GM18868 (cell line): ENCODE measurements around the gene OPN4.
"Not testable (repeated sequence)": the region's sequence is repeated elsewhere in the genome, so short reads cannot be mapped to it uniquely, and the experiment has no call there.

Source experiments
- ATAC-seq: cut with Tn5 transposase; IDR thresholded peaks from one replicate; pipeline ENCODE4 v1.9.1; 2021; ENCODE audit warnings: mild to moderate bottlenecking, moderate library complexity; ENCODE audit not compliant: unreplicated experiment

OPN4 gene, protein sequence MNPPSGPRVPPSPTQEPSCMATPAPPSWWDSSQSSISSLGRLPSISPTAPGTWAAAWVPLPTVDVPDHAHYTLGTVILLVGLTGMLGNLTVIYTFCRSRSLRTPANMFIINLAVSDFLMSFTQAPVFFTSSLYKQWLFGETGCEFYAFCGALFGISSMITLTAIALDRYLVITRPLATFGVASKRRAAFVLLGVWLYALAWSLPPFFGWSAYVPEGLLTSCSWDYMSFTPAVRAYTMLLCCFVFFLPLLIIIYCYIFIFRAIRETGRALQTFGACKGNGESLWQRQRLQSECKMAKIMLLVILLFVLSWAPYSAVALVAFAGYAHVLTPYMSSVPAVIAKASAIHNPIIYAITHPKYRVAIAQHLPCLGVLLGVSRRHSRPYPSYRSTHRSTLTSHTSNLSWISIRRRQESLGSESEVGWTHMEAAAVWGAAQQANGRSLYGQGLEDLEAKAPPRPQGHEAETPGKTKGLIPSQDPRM

GRCh38 chr10:86654411-86655172 is at the start of gene OPN4:
OPN4 (plus strand) TSS chr10:86654547; CDS start chr10:86654784, 237 bp downstream.
- ATAC-seq: no peak

- no peak for ATAC-seq
These were observed 46.7 kb upstream of the OPN4 start for GRCh38 chr10:86607674-86608073.

GRCh38 chr10:86609920-86610319 is 44.4 kb upstream of the OPN4 start:
- no peak for ATAC-seq

DNA sequence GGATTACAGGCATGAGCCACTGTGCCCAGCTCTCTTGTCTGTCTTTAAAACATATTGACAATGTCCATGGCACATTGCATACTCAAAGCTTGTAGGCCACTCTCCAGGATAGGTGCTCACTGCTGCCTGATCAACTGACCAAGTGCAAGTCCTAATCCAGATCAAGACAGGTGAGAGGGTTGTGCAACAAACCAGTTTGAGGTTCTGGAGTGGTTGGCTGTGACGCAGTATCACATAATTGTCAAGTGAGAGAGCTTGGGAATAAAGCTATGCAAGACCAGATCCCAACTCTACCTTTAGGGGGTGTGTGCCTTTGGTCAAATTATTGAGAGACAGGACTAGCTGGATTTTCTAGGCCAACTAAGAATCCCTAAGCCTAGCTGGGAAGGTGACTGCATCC is 43.0 kb upstream of the OPN4 start:
- ATAC-seq: no peak

GRCh38 chr10:86613096-86613495 is 41.3 kb upstream of the OPN4 start:
- no peak for ATAC-seq

DNA sequence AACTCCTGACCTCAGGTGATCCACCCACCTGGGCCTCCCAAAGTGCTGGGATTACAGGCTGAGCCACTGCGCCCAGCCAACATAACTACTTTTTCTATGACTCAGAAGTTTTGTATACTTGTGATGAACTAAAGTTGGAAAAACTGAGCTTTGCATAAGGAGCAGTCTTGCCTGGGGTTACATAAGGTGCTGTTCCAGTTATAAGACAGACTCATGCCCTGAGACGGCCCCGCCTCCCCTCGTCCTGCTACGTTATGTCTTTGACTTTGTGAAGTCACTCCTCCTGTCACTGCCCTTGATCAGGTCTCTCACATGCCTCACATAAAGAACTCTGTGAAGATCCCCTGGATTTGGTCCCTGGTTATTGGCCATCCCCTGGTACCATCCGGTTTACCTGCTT is 40.4 kb upstream of the OPN4 start:
- ATAC-seq: no peak

- no peak for ATAC-seq
These were observed 39.5 kb upstream of the OPN4 start for GRCh38 chr10:86614853-86615252.

DNA sequence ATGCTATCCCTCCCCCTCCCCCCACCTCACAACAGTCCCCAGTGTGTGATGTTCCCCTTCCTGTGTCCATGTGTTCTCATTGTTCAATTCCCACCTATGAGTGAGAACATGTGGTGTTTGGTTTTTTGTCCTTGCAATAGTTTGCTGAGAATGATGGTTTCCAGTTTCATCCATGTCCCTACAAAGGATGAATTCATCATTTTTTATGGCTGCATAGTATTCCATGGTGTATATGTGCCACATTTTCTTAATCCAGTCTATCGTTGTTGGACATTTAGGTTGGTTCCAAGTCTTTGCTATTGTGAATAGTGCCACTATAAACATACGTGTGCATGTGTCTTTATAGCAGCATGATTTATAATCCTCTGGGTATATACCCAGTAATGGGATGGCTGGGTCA is 37.1 kb upstream of the OPN4 start:
- ATAC-seq: not testable (repeated sequence)

GRCh38 chr10:86628311-86628710 is 26.0 kb upstream of the OPN4 start:
- no peak for ATAC-seq

DNA sequence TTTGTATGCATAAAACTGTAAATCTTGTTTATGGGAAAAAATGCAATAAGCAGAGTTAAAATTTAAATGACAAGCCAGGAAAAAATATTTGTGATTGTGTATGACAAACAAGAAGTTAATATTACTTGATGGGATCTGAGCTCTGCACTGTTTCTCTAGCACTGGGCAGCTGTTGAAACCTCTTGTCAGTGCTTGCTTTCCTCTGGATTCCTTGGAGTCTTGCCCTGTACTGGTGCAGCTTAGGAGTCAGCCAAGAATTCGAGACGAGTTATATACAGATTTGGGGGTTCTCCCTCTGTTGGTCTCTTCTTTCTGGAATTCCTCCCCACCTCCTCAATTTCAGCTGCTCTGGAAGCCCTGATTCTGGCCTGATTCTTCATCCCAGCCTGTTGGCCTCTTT is 24.3 kb upstream of the OPN4 start:
- ATAC-seq: no peak

GRCh38 chr10:86632009-86632800 is 22.1 kb upstream of the OPN4 start:
- no peak for ATAC-seq

- no peak for ATAC-seq
These were observed 21.4 kb upstream of the OPN4 start for GRCh38 chr10:86632951-86633350.

DNA sequence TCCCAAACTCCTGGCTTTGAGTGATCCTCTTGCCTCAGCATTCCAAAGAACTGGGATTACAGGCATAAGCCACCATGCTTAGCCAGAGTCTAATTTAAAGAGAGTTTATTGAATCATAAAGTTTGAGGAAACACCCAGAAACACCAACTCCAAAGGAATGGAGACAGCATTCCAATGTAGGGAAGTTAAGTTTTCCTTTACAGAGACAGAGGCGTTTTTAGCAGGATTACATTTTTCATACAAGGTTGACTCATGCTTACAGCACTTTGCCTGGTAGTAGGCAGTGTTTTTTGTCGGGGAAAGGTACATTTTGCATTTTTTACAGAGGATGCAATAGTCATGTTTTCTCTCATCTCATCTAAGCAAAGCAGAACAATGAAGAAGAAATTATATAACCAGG is 18.9 kb upstream of the OPN4 start:
- no peak for ATAC-seq

DNA sequence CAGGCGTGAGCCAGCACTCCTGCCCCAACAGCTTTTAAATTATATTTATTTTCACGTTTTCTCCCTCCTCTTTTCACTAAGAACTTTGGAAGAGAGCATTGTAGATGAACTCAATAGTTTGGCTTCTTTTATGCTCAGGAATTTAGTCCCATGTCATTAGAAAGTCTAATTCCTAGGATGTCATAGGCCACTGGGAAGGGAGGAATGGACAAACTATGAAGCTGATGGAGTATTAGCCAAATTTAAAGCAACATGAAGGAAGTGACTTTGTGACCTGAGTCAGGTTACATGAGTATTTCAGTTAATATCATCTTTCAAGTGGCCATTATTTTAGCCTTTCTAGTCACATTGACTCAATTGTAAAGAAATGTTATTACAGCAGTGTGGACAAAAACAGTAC is 18.0 kb upstream of the OPN4 start:
- no peak for ATAC-seq

DNA sequence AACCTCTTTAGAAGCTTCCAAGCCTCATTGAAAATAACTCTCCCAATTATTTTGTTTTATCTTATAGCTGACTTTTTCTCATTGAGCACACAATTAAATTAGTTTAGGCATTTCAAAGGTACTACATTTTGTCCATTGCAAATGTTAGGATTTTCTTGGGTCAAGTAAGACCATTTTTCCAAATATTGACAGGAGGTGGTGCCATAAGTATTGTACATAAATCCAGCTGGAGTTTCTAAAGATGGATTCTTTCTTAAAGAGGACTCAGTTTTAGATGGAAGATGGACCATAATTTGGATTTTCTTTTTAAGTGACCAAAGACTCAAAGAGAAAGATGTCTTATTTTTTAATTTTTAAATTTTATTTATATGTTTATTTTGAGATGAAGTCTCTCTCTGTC is 12.3 kb upstream of the OPN4 start:
- ATAC-seq: no peak

DNA sequence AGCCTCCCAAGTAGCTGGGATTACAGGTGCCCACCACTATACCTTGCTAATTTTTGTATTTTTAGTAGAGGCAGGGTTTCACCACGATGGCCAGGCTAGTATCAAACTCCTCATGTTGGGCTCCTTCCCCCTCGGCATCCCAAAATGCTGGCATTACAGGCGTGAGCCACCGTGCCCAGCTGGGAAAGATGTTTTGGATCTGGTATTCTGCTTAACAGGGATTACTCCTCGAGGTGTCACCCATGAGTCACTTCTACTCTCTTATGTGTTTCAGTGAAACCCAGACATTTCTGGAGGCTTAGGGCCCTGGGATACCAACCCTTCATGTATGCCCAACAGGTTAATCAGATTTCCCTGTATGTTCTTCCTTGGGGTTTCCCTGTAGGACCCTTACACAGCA is 11.8 kb upstream of the OPN4 start:
- peak; percentile 35 for ATAC-seq

GRCh38 chr10:86644152-86644793 is 10.1 kb upstream of the OPN4 start:
- ATAC-seq: peak; percentile 50

DNA sequence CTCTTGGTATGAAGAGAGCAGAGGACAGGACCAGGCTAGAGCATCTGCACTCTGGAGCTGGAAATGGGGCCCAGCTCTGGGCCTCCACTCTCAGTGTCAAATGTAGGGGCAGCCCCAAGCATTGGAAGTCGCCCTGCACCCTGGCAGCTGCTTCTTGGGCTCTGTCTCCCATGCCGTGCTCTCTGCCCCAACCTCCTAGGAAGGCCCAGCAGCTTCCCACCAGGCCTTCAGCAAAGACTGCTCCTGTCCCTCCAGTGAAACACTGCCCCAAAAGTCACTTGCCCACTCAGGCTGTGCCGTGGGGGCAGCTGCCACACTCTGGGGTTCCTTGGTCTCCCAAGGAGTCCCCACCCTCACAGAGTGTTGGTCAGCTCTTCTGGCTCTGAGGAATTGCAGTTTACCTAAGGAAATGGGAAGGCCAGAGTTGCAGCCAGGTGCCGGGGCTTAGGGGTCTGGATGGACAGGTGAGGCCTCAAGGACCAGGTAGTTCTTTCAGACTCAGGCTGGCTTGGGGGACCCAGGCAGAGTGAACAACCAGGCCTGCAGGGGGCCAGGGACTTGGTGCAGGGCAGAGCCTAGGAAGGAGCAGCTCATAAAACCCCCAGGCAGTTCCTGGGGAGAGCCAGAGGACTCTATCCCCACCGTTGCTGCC is 9.4 kb upstream of the OPN4 start:
- peak; percentile 11 for ATAC-seq

DNA sequence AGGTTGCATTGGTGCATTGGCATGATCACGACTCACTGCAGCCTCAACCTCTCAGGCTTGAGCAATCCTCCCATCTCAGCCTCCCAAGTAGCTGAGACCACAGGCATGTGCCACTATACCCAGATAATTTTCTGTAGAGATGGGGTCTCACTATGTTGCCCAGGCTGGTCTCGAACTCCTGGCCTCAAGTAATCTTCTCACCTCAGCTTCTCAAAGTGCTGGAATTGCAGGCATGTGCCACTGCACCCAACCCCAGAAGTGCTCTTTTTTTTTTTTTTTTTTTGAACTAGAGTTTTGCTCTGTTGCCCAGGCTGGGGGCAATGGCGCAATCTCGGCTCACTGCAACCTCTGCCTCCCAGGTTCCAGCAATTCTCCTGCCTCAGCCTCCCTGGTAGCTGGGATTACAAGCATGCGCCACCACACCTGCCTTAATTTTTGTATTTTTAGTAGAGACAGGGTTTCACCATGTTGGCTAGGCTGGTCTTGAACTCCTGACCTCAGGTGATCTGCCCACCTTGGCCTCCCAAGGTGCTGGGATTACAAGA is 8.7 kb upstream of the OPN4 start:
- not testable (repeated sequence) for ATAC-seq

DNA sequence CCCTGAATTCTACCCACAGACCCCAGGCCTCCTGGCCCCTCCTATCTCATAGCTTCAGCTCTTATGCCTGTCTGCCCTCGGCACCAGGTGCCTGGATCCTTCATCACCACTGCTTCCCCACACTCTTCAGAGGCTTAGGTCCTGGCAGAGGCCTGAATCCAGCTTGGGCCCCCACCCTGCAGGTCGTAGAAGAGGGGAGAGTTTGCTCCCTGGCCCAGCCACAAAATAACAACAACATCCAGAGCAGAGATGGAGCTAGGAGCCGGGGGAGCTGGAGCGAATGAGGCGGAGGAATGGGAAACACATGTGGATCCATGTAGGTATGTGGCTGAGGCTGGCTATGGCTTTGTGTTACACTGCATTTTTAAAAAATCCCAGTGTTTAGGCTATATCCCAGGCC is 7.8 kb upstream of the OPN4 start:
- no peak for ATAC-seq
